C4-2B (cell line): Measurements from ENCODE around the gene GSTM4.

Source experiments
- H3K27ac ChIP-seq: fragments of 450-650 bp; 2 replicates; pipeline ENCODE4 v1.5.1; 2017
- ZFX ChIP-seq: fragments of 450-650 bp; IDR thresholded peaks from 2 replicates; pipeline ENCODE4 v1.6.1; 2017
- TF ChIP-seq, protein P1 (sequence below): fragments of 450-650 bp; conservative IDR thresholded peaks from 2 replicates; pipeline ENCODE4 v1.5.1; 2017; ENCODE audit warnings: mild to moderate bottlenecking

GSTM4 gene

DNA sequence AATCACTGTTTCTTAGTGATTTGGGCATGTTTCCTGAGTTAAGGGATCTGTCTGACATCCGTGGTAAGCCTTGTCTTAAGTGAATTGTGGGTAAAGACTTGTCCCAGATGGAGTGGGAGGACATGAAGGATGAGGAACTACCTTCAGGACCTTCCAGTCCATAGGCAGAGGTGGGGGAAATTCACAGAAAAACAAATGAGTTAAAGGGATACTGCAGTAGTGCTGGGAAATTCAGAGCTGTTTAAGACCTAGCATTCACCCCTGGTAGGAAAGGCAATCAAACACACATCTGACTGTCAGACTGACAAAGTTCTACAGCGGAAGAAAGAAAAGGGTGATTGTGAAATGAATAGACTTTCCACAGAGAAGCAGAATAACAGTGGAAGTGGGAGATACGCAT is 39.5 kb upstream of the GSTM4 start:
- no peak for TF ChIP-seq ZFX
- TF ChIP-seq, protein P1, sequence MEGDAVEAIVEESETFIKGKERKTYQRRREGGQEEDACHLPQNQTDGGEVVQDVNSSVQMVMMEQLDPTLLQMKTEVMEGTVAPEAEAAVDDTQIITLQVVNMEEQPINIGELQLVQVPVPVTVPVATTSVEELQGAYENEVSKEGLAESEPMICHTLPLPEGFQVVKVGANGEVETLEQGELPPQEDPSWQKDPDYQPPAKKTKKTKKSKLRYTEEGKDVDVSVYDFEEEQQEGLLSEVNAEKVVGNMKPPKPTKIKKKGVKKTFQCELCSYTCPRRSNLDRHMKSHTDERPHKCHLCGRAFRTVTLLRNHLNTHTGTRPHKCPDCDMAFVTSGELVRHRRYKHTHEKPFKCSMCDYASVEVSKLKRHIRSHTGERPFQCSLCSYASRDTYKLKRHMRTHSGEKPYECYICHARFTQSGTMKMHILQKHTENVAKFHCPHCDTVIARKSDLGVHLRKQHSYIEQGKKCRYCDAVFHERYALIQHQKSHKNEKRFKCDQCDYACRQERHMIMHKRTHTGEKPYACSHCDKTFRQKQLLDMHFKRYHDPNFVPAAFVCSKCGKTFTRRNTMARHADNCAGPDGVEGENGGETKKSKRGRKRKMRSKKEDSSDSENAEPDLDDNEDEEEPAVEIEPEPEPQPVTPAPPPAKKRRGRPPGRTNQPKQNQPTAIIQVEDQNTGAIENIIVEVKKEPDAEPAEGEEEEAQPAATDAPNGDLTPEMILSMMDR, result no peak
- no peak overlapping the region for H3K27ac ChIP-seq

DNA sequence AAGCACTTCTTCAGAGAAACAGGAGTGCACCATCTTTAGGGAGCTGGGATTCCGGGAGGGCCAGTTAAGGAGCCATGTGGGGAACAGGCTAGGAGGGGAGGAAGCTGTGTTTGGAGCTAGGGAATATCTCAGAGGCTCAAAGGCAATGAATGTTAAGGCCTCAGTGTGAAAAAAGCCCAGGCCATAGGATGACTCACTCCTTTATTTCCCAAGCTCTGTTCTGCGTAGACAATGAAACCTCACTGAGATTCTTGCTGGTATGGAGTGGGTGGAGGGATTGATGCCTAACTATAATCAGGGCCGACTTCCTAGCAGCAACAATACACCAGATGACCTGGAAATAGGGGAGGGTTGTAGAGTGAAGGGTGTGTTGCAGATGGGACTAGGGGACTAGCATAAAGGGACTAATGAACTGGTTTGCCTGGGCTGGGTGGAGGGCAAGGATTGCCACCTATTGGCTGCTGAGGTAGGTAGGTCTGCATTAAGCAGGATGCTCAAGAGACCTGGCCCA is 38.6 kb upstream of the GSTM4 start:
- H3K27ac ChIP-seq, result no peak overlapping the region

DNA sequence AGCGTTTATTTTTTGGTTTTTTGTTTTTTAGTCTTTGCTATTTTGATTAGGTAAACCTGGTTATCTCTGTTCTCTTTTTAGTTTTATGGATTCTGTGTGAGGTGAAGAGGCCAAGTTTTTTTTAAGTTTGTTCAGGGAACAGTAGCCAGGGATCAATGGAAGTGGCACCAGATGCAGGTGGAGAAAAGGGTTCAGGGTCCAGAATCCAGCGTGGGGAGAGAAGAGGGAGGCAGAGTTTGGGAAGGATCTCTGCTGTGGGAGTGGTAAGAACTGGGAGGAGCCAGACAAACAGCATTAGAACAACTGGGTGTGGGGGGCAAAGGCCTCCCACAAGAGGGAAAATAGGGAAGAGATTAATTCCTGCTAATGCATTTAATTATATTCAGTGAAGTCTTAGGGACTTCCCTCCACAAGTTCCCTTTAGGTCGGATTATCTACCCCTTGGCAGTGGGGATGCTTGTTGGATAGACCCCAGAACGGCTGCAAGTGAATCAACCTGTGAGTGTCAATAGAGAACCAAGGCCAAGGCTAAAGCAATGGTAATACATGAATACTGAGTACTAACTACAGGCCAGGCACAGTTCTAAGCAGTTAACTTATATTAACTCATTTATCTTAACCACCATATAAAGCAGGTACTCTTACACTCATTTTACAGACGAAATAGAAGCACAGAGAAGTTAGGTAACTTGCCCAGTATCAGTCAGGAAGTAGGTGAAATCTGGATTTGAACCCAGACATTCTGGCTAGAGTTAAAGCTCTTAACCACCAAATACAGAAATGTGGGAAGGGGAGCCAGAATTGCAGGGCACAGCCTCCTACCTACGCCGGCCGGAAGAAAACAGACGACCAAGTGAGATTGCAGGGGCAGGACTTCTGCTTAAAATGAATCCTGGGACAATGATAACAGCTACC is 37.0 kb upstream of the GSTM4 start:
- TF ChIP-seq, protein P1, result no peak
- no peak for TF ChIP-seq ZFX
- H3K27ac ChIP-seq, result peak overlapping the region; percentile 96

More for the DNA sequence above, 38.6 kb upstream of the GSTM4 start:
- TF ChIP-seq ZFX, result no peak
- TF ChIP-seq, protein P1, result no peak

DNA sequence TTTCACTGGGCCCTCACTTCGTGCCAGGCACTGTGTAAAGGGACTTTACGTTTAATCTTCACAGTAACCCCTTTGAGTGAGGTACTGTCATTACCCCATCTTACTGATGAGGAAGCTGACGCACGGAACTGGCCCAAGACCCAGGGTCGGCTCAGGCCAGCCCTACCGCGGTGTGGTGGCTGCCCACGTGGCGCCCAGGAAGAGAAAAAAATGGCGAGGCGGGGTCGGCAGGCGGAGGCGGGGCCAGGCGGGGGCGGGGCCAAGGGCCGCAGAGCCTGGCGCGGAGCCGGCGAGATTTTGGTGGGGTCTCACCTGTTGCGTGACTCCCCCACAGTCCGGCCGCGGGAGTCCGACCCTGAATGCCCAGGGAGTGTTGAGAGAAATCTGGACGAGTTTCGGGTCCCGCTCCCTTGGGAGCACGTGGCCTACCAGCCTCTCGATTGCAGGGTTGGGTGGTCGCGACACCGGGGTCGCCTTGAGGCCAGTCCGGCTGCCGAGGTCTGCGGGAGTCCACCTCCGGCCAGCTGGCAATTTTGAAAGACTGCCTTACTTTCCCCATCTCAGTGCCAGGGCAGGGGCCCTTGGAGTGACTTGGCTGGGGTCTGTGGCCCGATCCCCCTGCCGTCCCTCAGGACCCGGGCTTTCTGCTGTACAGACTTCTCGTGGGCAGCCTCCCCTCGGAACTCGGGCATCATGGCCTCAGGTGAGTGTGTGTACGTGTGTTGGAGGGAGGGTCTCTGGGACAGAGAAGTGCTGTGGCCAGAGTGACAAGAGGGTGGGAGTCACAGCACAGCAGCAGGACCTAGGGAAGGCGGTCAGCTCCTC is 36.1 kb upstream of the GSTM4 start, which contains the start of the genes AMPD2 and GNAT2:
AMPD2 (plus strand) TSS at position 262 of the 825 bp plus-strand sequence. CDS start 1,339 bp downstream, outside the sequence.
GNAT2 (minus strand) TSS at position 41 of the 825 bp plus-strand sequence. CDS start 6,746 bp downstream, outside the sequence.
- TF ChIP-seq, protein P1, result no peak
- TF ChIP-seq ZFX, result peak; percentile 26; the same call in 1 of the 2 replicates
- peak within 1 kb of the TSS; percentile 96 for H3K27ac ChIP-seq

DNA sequence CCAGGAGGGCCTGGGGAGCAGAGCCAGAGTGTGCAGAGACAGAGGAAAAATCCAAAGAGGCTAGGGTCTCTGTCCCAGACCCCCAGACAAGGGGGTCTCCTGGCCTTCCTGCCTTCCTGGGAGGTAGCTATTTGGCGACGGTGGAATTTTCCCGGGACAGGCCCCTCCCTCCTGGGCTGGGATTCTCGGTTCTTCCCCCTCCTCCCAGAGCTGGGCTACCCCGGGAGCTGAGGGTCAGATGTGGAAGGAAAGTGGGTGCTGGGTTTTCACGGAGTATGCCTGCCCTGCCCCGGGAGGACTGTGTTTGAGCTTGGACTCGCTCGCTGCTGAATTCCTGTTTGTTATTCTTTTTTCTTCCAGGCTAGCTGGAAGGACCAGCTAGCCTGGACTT is 35.5 kb upstream of the GSTM4 start:
- TF ChIP-seq, protein P1, result no peak
- no peak for TF ChIP-seq ZFX
- H3K27ac ChIP-seq, result peak overlapping the region; percentile 96

DNA sequence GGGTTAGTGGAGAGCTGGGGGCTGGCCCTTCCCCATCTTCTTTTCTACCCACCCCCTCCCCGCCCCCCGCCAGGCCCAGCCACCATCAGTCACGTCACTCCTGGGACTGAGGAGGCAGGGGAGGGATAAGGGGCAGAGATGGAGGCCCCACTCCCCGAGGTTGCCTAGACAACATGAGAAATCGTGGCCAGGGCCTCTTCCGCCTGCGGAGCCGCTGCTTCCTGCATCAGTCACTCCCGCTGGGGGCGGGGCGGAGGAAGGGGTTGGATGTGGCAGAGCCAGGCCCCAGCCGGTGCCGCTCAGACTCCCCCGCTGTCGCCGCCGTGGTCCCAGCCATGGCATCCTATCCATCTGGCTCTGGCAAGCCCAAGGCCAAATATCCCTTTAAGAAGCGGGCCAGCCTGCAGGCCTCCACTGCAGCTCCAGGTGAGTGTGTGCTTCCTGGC is 35.0 kb upstream of the GSTM4 start:
- peak overlapping the region; percentile 96 for H3K27ac ChIP-seq
- TF ChIP-seq, protein P1, result no peak
- TF ChIP-seq ZFX, result no peak
